HepG2 (cell line): Measurements from ENCODE around the gene CALM1. TPM values are rescaled to one million over a fixed set of nuclear protein-coding genes. Genes with fewer than 3 reads are reported as not detected.

ENCODE experiments used
- BHLHE40 ChIP-seq: IDR thresholded peaks from 2 replicates; pipeline ENCODE4 v1.6.1; 2011; ENCODE audit warnings: low read length, improper control_type of control experiment
- TERF1 ChIP-seq: sonication (generic); formaldehyde crosslinking; IDR thresholded peaks from 2 replicates; pipeline ENCODE4 v1.8.0; 2022; ENCODE audit warnings: mild to moderate bottlenecking, missing genetic modification reagents, moderate library complexity
- THAP9 ChIP-seq: sonication (generic); formaldehyde crosslinking; IDR thresholded peaks from 2 replicates; pipeline ENCODE4; 2020; ENCODE audit warnings: missing genetic modification reagents, mild to moderate bottlenecking, borderline replicate concordance
- ZNF343 ChIP-seq: sonication (generic); formaldehyde crosslinking; IDR thresholded peaks from 2 replicates; pipeline ENCODE4 v1.4.0; 2020; ENCODE audit warnings: mild to moderate bottlenecking, missing genetic modification reagents
- ZNF788 ChIP-seq: sonication (generic); formaldehyde crosslinking; IDR thresholded peaks from 2 replicates; pipeline ENCODE4 v1.5.0; 2020; ENCODE audit warnings: mild to moderate bottlenecking, missing genetic modification reagents, borderline replicate concordance
- polyA plus RNA-seq, 8 experiments: library from polyadenylated mRNA; depleted of rRNA in 3 of 8; stranded (reverse) in 7 of 8; unstranded in 1 of 8; fragments of >200 nt; fragmentation: Illumina TruSeq in 4 of 8; extraction: Trizol in 4 of 8; gene quantifications; 2 replicates each; pipeline versions ENCODE4 v1.2.1 to v1.2.3, GENCODE V29; 2011 to 2016; ENCODE audit warnings: low read depth in 4 of 8, missing spikeins in 1 of 8, mixed read lengths in 1 of 8; ENCODE audit not compliant: insufficient read depth in 1 of 8
- total RNA-seq, 5 experiments: library from RNA; depleted of rRNA; stranded (reverse); fragments of >200 nt; fragmentation: Illumina TruSeq; extraction: Trizol; gene quantifications; 2 replicates each; pipeline ENCODE4 v1.2.3, GENCODE V29; 2016; ENCODE audit warnings: low read depth in 1 of 5
- TF ChIP-seq, protein P1 (sequence below): sonication (generic); formaldehyde crosslinking; IDR thresholded peaks from 2 replicates; pipeline ENCODE4 v1.5.1; 2020; ENCODE audit warnings: mild to moderate bottlenecking, moderate library complexity, missing genetic modification reagents
- TF ChIP-seq, protein P2 (sequence below): sonication (generic); formaldehyde crosslinking; IDR thresholded peaks from 2 replicates; pipeline ENCODE4 v1.8.0; 2022; ENCODE audit warnings: missing genetic modification reagents, mild to moderate bottlenecking, moderate library complexity, borderline replicate concordance
- TF ChIP-seq, protein P3 (sequence below): fragments of 450-650 bp; IDR thresholded peaks from 2 replicates; pipeline ENCODE4 v1.6.1; 2017; ENCODE audit warnings: mild to moderate bottlenecking

The CALM1 gene
- total and polyA plus RNA-seq, 2 of the 13 experiments (the other 11 are each of a cell fraction or from before 2014, with no cell fraction given): 110 to 238 TPM

GRCh38 chr14:90421001-90421631 is 24.3 kb downstream of the CALM1 start (continued):
- TF ChIP-seq BHLHE40 (no peak), ZNF788 (CRISPR knock-in tag) (no peak), ZNF343 (CRISPR knock-in tag) (no peak), TERF1 (CRISPR knock-in tag) (no peak), THAP9 (CRISPR knock-in tag) (no peak)
- TF ChIP-seq, protein P1, sequence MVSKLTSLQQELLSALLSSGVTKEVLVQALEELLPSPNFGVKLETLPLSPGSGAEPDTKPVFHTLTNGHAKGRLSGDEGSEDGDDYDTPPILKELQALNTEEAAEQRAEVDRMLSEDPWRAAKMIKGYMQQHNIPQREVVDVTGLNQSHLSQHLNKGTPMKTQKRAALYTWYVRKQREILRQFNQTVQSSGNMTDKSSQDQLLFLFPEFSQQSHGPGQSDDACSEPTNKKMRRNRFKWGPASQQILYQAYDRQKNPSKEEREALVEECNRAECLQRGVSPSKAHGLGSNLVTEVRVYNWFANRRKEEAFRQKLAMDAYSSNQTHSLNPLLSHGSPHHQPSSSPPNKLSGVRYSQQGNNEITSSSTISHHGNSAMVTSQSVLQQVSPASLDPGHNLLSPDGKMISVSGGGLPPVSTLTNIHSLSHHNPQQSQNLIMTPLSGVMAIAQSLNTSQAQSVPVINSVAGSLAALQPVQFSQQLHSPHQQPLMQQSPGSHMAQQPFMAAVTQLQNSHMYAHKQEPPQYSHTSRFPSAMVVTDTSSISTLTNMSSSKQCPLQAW (CRISPR knock-in tag): no peak
- TF ChIP-seq, protein P2, sequence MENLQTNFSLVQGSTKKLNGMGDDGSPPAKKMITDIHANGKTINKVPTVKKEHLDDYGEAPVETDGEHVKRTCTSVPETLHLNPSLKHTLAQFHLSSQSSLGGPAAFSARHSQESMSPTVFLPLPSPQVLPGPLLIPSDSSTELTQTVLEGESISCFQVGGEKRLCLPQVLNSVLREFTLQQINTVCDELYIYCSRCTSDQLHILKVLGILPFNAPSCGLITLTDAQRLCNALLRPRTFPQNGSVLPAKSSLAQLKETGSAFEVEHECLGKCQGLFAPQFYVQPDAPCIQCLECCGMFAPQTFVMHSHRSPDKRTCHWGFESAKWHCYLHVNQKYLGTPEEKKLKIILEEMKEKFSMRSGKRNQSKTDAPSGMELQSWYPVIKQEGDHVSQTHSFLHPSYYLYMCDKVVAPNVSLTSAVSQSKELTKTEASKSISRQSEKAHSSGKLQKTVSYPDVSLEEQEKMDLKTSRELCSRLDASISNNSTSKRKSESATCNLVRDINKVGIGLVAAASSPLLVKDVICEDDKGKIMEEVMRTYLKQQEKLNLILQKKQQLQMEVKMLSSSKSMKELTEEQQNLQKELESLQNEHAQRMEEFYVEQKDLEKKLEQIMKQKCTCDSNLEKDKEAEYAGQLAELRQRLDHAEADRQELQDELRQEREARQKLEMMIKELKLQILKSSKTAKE (CRISPR knock-in tag): no peak
- TF ChIP-seq, protein P3, sequence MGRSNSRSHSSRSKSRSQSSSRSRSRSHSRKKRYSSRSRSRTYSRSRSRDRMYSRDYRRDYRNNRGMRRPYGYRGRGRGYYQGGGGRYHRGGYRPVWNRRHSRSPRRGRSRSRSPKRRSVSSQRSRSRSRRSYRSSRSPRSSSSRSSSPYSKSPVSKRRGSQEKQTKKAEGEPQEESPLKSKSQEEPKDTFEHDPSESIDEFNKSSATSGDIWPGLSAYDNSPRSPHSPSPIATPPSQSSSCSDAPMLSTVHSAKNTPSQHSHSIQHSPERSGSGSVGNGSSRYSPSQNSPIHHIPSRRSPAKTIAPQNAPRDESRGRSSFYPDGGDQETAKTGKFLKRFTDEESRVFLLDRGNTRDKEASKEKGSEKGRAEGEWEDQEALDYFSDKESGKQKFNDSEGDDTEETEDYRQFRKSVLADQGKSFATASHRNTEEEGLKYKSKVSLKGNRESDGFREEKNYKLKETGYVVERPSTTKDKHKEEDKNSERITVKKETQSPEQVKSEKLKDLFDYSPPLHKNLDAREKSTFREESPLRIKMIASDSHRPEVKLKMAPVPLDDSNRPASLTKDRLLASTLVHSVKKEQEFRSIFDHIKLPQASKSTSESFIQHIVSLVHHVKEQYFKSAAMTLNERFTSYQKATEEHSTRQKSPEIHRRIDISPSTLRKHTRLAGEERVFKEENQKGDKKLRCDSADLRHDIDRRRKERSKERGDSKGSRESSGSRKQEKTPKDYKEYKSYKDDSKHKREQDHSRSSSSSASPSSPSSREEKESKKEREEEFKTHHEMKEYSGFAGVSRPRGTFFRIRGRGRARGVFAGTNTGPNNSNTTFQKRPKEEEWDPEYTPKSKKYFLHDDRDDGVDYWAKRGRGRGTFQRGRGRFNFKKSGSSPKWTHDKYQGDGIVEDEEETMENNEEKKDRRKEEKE: no peak
